Uterus (tissue), 2 donors: Measurements from ENCODE around the gene E2F6.

ENCODE experiments used
- POLR2A ChIP-seq, 2 donors: fragments of 450-650 bp; IDR thresholded peaks; one replicate each; pipeline ENCODE4 v1.6.1; 2016; ENCODE audit warnings: antibody characterized with exemption in 2 of 2, mild to moderate bottlenecking in 1 of 2, moderate library complexity in 1 of 2
- TF ChIP-seq, protein P1 (sequence below), 4 experiments: fragments of 200-600 bp in 2 of 4; fragments of 450-650 bp in 2 of 4; sonication (generic) in 2 of 4; IDR thresholded peaks; one replicate each; pipeline ENCODE4 v1.5.1; 2016 to 2019; ENCODE audit warnings: antibody characterized with exemption in 4 of 4, mild to moderate bottlenecking in 2 of 4, moderate library complexity in 1 of 4

DNA sequence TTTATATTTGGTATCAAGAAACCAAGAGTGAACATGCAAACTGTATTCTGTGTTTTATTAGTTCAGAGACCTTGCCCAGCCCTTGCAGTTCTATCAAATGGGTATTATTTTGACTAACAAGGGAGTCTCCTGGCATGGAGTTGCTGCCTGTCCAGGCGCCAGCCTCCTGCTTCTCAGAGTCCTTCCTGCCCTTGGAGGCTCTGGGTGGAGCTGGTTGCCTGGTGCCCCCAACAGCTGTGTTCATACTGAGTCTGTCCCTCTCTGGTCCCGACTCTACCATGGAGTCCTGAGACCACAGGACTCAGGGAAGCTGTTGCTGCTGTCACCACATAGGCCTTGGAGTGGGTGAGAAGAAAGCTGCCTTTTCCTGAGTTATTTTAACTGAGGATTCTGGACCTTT lies 41.6 kb upstream of the E2F6 start:
- TF ChIP-seq, protein P1, sequence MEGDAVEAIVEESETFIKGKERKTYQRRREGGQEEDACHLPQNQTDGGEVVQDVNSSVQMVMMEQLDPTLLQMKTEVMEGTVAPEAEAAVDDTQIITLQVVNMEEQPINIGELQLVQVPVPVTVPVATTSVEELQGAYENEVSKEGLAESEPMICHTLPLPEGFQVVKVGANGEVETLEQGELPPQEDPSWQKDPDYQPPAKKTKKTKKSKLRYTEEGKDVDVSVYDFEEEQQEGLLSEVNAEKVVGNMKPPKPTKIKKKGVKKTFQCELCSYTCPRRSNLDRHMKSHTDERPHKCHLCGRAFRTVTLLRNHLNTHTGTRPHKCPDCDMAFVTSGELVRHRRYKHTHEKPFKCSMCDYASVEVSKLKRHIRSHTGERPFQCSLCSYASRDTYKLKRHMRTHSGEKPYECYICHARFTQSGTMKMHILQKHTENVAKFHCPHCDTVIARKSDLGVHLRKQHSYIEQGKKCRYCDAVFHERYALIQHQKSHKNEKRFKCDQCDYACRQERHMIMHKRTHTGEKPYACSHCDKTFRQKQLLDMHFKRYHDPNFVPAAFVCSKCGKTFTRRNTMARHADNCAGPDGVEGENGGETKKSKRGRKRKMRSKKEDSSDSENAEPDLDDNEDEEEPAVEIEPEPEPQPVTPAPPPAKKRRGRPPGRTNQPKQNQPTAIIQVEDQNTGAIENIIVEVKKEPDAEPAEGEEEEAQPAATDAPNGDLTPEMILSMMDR (IDR thresholded peaks at IDR 0.05) = no peak
- no peak for TF ChIP-seq POLR2A (IDR thresholded peaks at IDR 0.05)
